Gastroesophageal sphincter (tissue), 3 donors: ENCODE results near the gene UGT1A8.

ENCODE experiments used
- CTCF ChIP-seq, 4 experiments: fragments of 200-600 bp in 2 of 4; fragments of 450-650 bp in 2 of 4; sonication (generic) in 1 of 4; IDR thresholded peaks; one replicate each; pipeline ENCODE4 v1.5.1; 2017 to 2019; ENCODE audit warnings: antibody characterized with exemption in 4 of 4, mild to moderate bottlenecking in 2 of 4, moderate library complexity in 2 of 4
- EP300 ChIP-seq: sonication (generic); formaldehyde crosslinking; IDR thresholded peaks from one replicate; pipeline ENCODE4 v1.6.1; 2017; ENCODE audit warnings: antibody characterized with exemption, mild to moderate bottlenecking
- POLR2A ChIP-seq, 2 donors: fragments of 450-650 bp; IDR thresholded peaks; one replicate each; pipeline ENCODE4 v1.6.1; 2017; ENCODE audit warnings: antibody characterized with exemption in 2 of 2, mild to moderate bottlenecking in 2 of 2, moderate library complexity in 1 of 2
- POLR2AphosphoS5 ChIP-seq: sonication (generic); formaldehyde crosslinking; IDR thresholded peaks from one replicate; pipeline ENCODE4 v1.6.1; 2017; ENCODE audit warnings: antibody characterized with exemption

- TF ChIP-seq POLR2AphosphoS5 (no peak), CTCF (IDR thresholded peaks at IDR 0.05) (no peak), POLR2A (IDR thresholded peaks at IDR 0.05) (no peak), EP300 (no peak)
These were observed 141.4 kb downstream of the UGT1A8 start for GRCh38 chr2:233758849-233759248.
